K562 (cell line): ENCODE data around the gene ZNF275. TPM values are rescaled to one million over a fixed set of nuclear protein-coding genes. Genes with fewer than 3 reads are reported as not detected.

Experiments
- ATAC-seq: fragments of 200-7000 bp; cut with Tn5 transposase; 3 replicates; pipeline ENCODE4 v1.9.1; 2020; ENCODE audit warnings: moderate library complexity
- BruUV-seq: library from RNA; stranded (reverse); fragments of 400-500 nt; replicated peaks from 2 replicates; lab custom pipeline; 2021; lab: Mats Ljungman, UMichigan
- CTCF ChIA-PET: fragments of 300-600 bp; formaldehyde crosslinking; extraction: SDS; loops from one replicate; lab custom pipeline; 2021; ENCODE audit warnings: low intra/inter-chr PET ratio; lab: Yijun Ruan, JAX
- POLR2A ChIA-PET: fragments of 300-600, 350-650 bp; sonication (Branson Sonifier 250); formaldehyde crosslinking; extraction: SDS; loops from one replicate; lab custom pipeline; 2021; ENCODE audit warnings: antibody characterized with exemption, inconsistent platforms; lab: Yijun Ruan, JAX
- DNase-seq, 4 experiments: peaks; one replicate each; pipeline versions ENCODE4 v3.0.0 to v3.0.0-alpha.2; 2011 to 2018; ENCODE audit warnings: low spot score in 3 of 4, mixed read lengths in 3 of 4; ENCODE audit errors: extremely low read depth in 1 of 4
- FAIRE-seq: peaks from 2 replicates; lab custom pipeline; 2011; peaks lifted over from hg19 to GRCh38; lab: Jason Lieb, UNC
- H2AFZ ChIP-seq: 2 replicates; pipeline ENCODE4 v1.6.0; 2011; ENCODE audit warnings: low read depth, low read length, control low read depth, inconsistent platforms
- H3K27ac ChIP-seq: fragments of 200-600 bp; 3 replicates; pipeline ENCODE4 v1.8.0; 2011; ENCODE audit warnings: low read depth, mild to moderate bottlenecking, control low read depth, inconsistent platforms, low read length, moderate library complexity, mixed read lengths; ENCODE audit errors: extremely low read depth
- H3K27me3 ChIP-seq, 2 experiments: fragments of 300-600 bp in 1 of 2; 2 replicates in 1 of 2; 3 replicates in 1 of 2; pipeline versions ENCODE4 v1.6.0 to v1.8.0; 2011; ENCODE audit warnings: inconsistent platforms in 2 of 2, low read length in 2 of 2, mild to moderate bottlenecking in 1 of 2, mixed read lengths in 1 of 2, moderate library complexity in 1 of 2; ENCODE audit not compliant: control insufficient read depth in 2 of 2, insufficient read depth in 2 of 2
- H3K36me3 ChIP-seq: fragments of 300-600 bp; 3 replicates; pipeline ENCODE4 v1.8.0; 2011; ENCODE audit warnings: mild to moderate bottlenecking, low read length, inconsistent platforms; ENCODE audit not compliant: control insufficient read depth, insufficient read depth
- H3K4me1 ChIP-seq, 2 experiments: fragments of 200-600 bp in 1 of 2; replicated peaks in 1 of 2; 2 replicates in 1 of 2; 3 replicates in 1 of 2; pipeline versions ENCODE4 v1.5.1 to v1.8.0; 2011; ENCODE audit warnings: inconsistent platforms in 2 of 2, low read length in 2 of 2, mild to moderate bottlenecking in 1 of 2, mixed read lengths in 1 of 2, moderate library complexity in 1 of 2; ENCODE audit not compliant: control insufficient read depth in 2 of 2, insufficient read depth in 2 of 2
- H3K4me2 ChIP-seq: 2 replicates; pipeline ENCODE4 v1.6.1; 2011; ENCODE audit warnings: low read length, control low read depth, inconsistent platforms, mixed read lengths; ENCODE audit not compliant: insufficient read depth
- H3K4me3 ChIP-seq: fragments of 200-600 bp; sonication (generic), shearing (Covaris generic); 2 replicates; pipeline ENCODE4 v1.5.1; 2016; ENCODE audit warnings: control low read depth, inconsistent platforms
- H3K79me2 ChIP-seq: fragments of 200-600 bp; 3 replicates; pipeline ENCODE4 v1.8.0; 2011; ENCODE audit warnings: low read length, inconsistent platforms; ENCODE audit not compliant: control insufficient read depth, insufficient read depth
- H3K9ac ChIP-seq, 2 experiments: 2 replicates each; pipeline versions ENCODE4 v1.6.0 to v1.6.1; 2011; ENCODE audit warnings: low read depth in 2 of 2, low read length in 2 of 2, control low read depth in 1 of 2, inconsistent platforms in 1 of 2, mild to moderate bottlenecking in 1 of 2, mixed read lengths in 1 of 2; ENCODE audit not compliant: insufficient read depth in 1 of 2
- H3K9me1 ChIP-seq: one replicate; pipeline ENCODE4 v1.6.0; 2011; ENCODE audit warnings: inconsistent platforms, mild to moderate bottlenecking, low read length, moderate library complexity; ENCODE audit not compliant: control insufficient read depth, insufficient read depth
- H3K9me3 ChIP-seq: replicated peaks from 2 replicates; pipeline ENCODE4 v1.5.1; 2011; ENCODE audit warnings: low read depth, low read length, inconsistent platforms; ENCODE audit not compliant: control insufficient read depth, insufficient read depth
- H4K20me1 ChIP-seq: replicated peaks from 2 replicates; pipeline ENCODE4 v1.6.1; 2011; ENCODE audit warnings: low read length, inconsistent platforms, mixed read lengths; ENCODE audit not compliant: control insufficient read depth, insufficient read depth
- CHCHD3 ChIP-seq: fragments of 250-450 bp; sonication (Bioruptor Pico); IDR thresholded peaks from 2 replicates; pipeline ENCODE4 v2.1.2; 2022; ENCODE audit warnings: mild to moderate bottlenecking
- CXXC5 ChIP-seq: fragments of 250-450 bp; sonication (Bioruptor Pico); IDR thresholded peaks from 2 replicates; pipeline ENCODE4 v1.8.0; 2022; ENCODE audit warnings: inconsistent platforms, mild to moderate bottlenecking, moderate library complexity
- E2F6 ChIP-seq, 2 experiments: IDR thresholded peaks; 2 replicates each; pipeline ENCODE4 v1.6.1; 2011; ENCODE audit warnings: borderline replicate concordance in 1 of 2, control low read depth in 1 of 2, low read depth in 1 of 2, low read length in 1 of 2, mild to moderate bottlenecking in 1 of 2, mixed read lengths in 1 of 2, moderate library complexity in 1 of 2; ENCODE audit not compliant: insufficient read depth in 1 of 2, insufficient read length in 1 of 2, poor library complexity in 1 of 2, severe bottlenecking in 1 of 2; ENCODE audit errors: extremely low read depth in 1 of 2
- IFI16 ChIP-seq: fragments of 250-450 bp; sonication (Bioruptor Pico); IDR thresholded peaks from 2 replicates; pipeline ENCODE4 v2.1.2; 2022; ENCODE audit warnings: mild to moderate bottlenecking, inconsistent platforms
- MEIS2 ChIP-seq: fragments of 450-650 bp; IDR thresholded peaks from 2 replicates; pipeline ENCODE4 v1.6.1; 2014; ENCODE audit warnings: mild to moderate bottlenecking; ENCODE audit not compliant: partially characterized antibody
- NFATC3 ChIP-seq: fragments of 450-650 bp; IDR thresholded peaks from 2 replicates; pipeline ENCODE4 v1.6.1; 2017; ENCODE audit warnings: mild to moderate bottlenecking
- NR2C2 ChIP-seq, 2 experiments: fragments of 200-800 bp in 1 of 2; sonication (Bioruptor generic) in 1 of 2; sonication (generic) in 1 of 2; formaldehyde crosslinking in 1 of 2; IDR thresholded peaks; 2 replicates each; pipeline versions ENCODE4 v1.6.1 to v1.8.0; 2016 to 2022; ENCODE audit warnings: mild to moderate bottlenecking in 1 of 2, missing compliant biosample characterization in 1 of 2, missing genetic modification characterization in 1 of 2, missing genetic modification reagents in 1 of 2
- OTX1 ChIP-seq: fragments of 450-650 bp; formaldehyde crosslinking; IDR thresholded peaks from 2 replicates; pipeline ENCODE4 v1.4.0; 2022; ENCODE audit warnings: mild to moderate bottlenecking
- PHF21A ChIP-seq: fragments of 450-650 bp; IDR thresholded peaks from 2 replicates; pipeline ENCODE4 v1.6.1; 2017; ENCODE audit warnings: low read depth, borderline replicate concordance
- RBM34 ChIP-seq: fragments of 200-400 bp; formaldehyde crosslinking; IDR thresholded peaks from 2 replicates; pipeline ENCODE4 v1.6.1; 2018; ENCODE audit warnings: low read length, borderline replicate concordance; ENCODE audit not compliant: insufficient read depth
- RFX1 ChIP-seq: fragments of 450-650 bp; IDR thresholded peaks from 2 replicates; pipeline ENCODE4 v1.6.1; 2016; ENCODE audit warnings: mild to moderate bottlenecking, moderate library complexity
- UBTF ChIP-seq, 2 experiments: IDR thresholded peaks; 2 replicates each; pipeline ENCODE4 v1.6.1; 2012; ENCODE audit warnings: improper control_type of control experiment in 2 of 2, low read depth in 2 of 2, low read length in 2 of 2, borderline replicate concordance in 1 of 2
- ZBTB8A ChIP-seq: fragments of 450-650 bp; IDR thresholded peaks from 2 replicates; pipeline ENCODE4 v1.6.1; 2018; ENCODE audit warnings: mild to moderate bottlenecking, moderate library complexity; ENCODE audit not compliant: partially characterized antibody
- ZNF592 ChIP-seq: fragments of 450-650 bp; IDR thresholded peaks from 2 replicates; pipeline ENCODE4 v1.6.1; 2017; ENCODE audit warnings: antibody characterized with exemption, mild to moderate bottlenecking
- WGBS: fragments of 100-300 bp; shearing (Covaris generic); methylation state at CpG from one replicate; pipeline ENCODE4 v1.1.6; 2016; ENCODE audit warnings: low coverage, mixed read lengths; ENCODE audit not compliant: insufficient coverage; ENCODE audit errors: missing lambda C conversion rate; 5-methylcytosine and 5-hydroxymethylcytosine counted together
- in situ Hi-C: fragments of 300-500 bp; cut with MboI; formaldehyde crosslinking; loops from 4 replicates; pipeline ENCODE4 v1.15.0; 2018; ENCODE audit warnings: inconsistent platforms, mixed read lengths
- intact Hi-C: fragments of 100-400 bp; cut with micrococcal nuclease; formaldehyde crosslinking; loops from 2 replicates; pipeline ENCODE4 v1.14.2; 2022
- polyA plus RNA-seq, 8 experiments: library from polyadenylated mRNA; depleted of rRNA in 4 of 8; stranded (reverse) in 5 of 8; unstranded in 3 of 8; fragments of >200 nt; fragmentation: Nextera tagmentation in 2 of 8; fragmentation: Illumina TruSeq in 1 of 8; extraction: Ambion mirVana in 2 of 8; extraction: Trizol in 1 of 8; gene quantifications; 2 replicates each; pipeline versions ENCODE4 v1.2.1 to v1.2.3, GENCODE V29; 2011 to 2014; ENCODE audit warnings: inconsistent platforms in 1 of 8, missing spikeins in 1 of 8
- total RNA-seq, 7 experiments: library from RNA; depleted of rRNA in 6 of 7; stranded (reverse); fragments of >200 nt in 6 of 7; fragmentation: Illumina TruSeq in 2 of 7; extraction: Trizol in 2 of 7; gene quantifications; 2 replicates each; pipeline versions ENCODE4 v1.2.1 to v1.2.3, GENCODE V29; 2011 to 2021; ENCODE audit warnings: low replicate concordance in 1 of 7

Gene ZNF275
- total and polyA plus RNA-seq, 9 of the 15 experiments (the other 6 are each of a cell fraction or from before 2014, with no cell fraction given): 2.1 to 19.1 (median 12.0) TPM

GRCh38 chrX:153401133-153401764, 67.3 kb downstream of the ZNF275 start, which contains the start of gene PNMA6E:
Gene PNMA6E, minus strand, starts transcription at chrX:153401350. Its CDS starts 2,501 bp downstream, at chrX:153398849.
- Histone ChIP-seq H3K36me3 (no peaks in the 10 kb centered on the region), H3K9ac (peak within 1 kb of the TSS in 1 of 2 experiments; percentile 35; a peak in 1 of 4 replicates), H3K9me1 (no peaks in the 10 kb centered on the region), H3K4me3 (no peak within 1 kb of the TSS), H3K9me3 (no peaks in the 10 kb centered on the region), H3K27ac (no peak within 1 kb of the TSS), H3K79me2 (no peaks in the 10 kb centered on the region), H2AFZ (peak within 1 kb of the TSS; percentile 74), H3K4me2 (peak within 1 kb of the TSS; percentile 41; the same call in 1 of the 2 replicates), H4K20me1 (no peaks in the 10 kb centered on the region), H3K4me1 (peaks cover 4 to 17% of the 10 kb centered on the region in 2 experiments; a peak in 3 of 5 replicates), H3K27me3 (peaks cover 0 to 14% of the 10 kb centered on the region in 2 experiments; a peak in 2 of 5 replicates)
- no TSS peak for BruUV-seq
- ChIA-PET POLR2A (no interaction called here), CTCF (no interaction called here)
- in situ Hi-C loops: no loop called here
- no peak for DNase-seq
- ATAC-seq: no peak
- 85% methylated on average over 15 of the region's 29 CpGs for WGBS
- no peak for FAIRE-seq
- intact Hi-C loops: loop anchor here (5.0 kb wide), 1 partner anchor 36 kb away; no protein-coding TSS in a partner anchor
- peak in 1 of 2 experiments; percentile 31 for TF ChIP-seq E2F6 (IDR thresholded peaks at IDR 0.05; ENCODE audit: borderline replicate concordance in 1 of 2, extremely low read depth in 1 of 2, insufficient read depth in 1 of 2, insufficient read length in 1 of 2, low read depth in 1 of 2, low read length in 1 of 2, poor library complexity in 1 of 2, severe bottlenecking in 1 of 2)
- no peak for TF ChIP-seq ZNF592
- TF ChIP-seq CXXC5 (CRISPR knock-in tag): no peak
- TF ChIP-seq NR2C2 (CRISPR knock-in tag; IDR thresholded peaks at IDR 0.05): no peak
- no peak for TF ChIP-seq NR2C2 (tag; IDR thresholded peaks at IDR 0.05)
- no peak for TF ChIP-seq MEIS2
- TF ChIP-seq NFATC3: no peak
- no peak for TF ChIP-seq OTX1 (CRISPR knock-in tag)
- TF ChIP-seq RFX1: peak; percentile 72
- no peak for TF ChIP-seq RBM34
- no peak for TF ChIP-seq ZBTB8A
- TF ChIP-seq UBTF (IDR thresholded peaks at IDR 0.05; ENCODE audit: borderline replicate concordance in 1 of 2, low read depth in 2 of 2, low read length in 2 of 2): no peak
- no peak for TF ChIP-seq CHCHD3 (CRISPR knock-in tag)
- TF ChIP-seq IFI16 (CRISPR knock-in tag): no peak
- TF ChIP-seq PHF21A: no peak
